HepG2 (cell line): Measurements from ENCODE around the gene ANTKMT. TPM values are rescaled to one million over a fixed set of nuclear protein-coding genes. Genes with fewer than 3 reads are reported as not detected.

Experiments used
- ATF1 ChIP-seq: IDR thresholded peaks from 2 replicates; pipeline ENCODE4 v1.6.1; 2016; ENCODE audit warnings: mild to moderate bottlenecking, control low read depth
- BRF2 ChIP-seq: sonication (generic); formaldehyde crosslinking; IDR thresholded peaks from 2 replicates; pipeline ENCODE4 v1.8.1; 2022; ENCODE audit warnings: mild to moderate bottlenecking, missing genetic modification reagents
- HOXA9 ChIP-seq: sonication (generic); formaldehyde crosslinking; IDR thresholded peaks from 2 replicates; pipeline ENCODE4 v1.8.1; 2022; ENCODE audit warnings: missing genetic modification reagents, mild to moderate bottlenecking, moderate library complexity, borderline replicate concordance
- IRF2 ChIP-seq: IDR thresholded peaks from 2 replicates; pipeline ENCODE4 v1.6.1; 2018; ENCODE audit warnings: missing genetic modification reagents, missing compliant biosample characterization
- MXD4 ChIP-seq: IDR thresholded peaks from 2 replicates; pipeline ENCODE4 v1.6.1; 2016; ENCODE audit warnings: mild to moderate bottlenecking, missing biosample characterization, missing genetic modification reagents
- NCOR1 ChIP-seq: fragments of 200-600 bp; sonication (generic); IDR thresholded peaks from 2 replicates; pipeline ENCODE4 v1.7.0; 2017; ENCODE audit warnings: antibody characterized with exemption, low read length, borderline replicate concordance
- PBX2 ChIP-seq: IDR thresholded peaks from 2 replicates; pipeline ENCODE4 v1.6.1; 2016; ENCODE audit warnings: control low read depth
- PHF21A ChIP-seq: sonication (generic); formaldehyde crosslinking; IDR thresholded peaks from 2 replicates; pipeline ENCODE4 v1.5.0; 2020; ENCODE audit warnings: mild to moderate bottlenecking, missing genetic modification reagents
- PLSCR1 ChIP-seq: sonication (generic); formaldehyde crosslinking; IDR thresholded peaks from 2 replicates; pipeline ENCODE4 v1.5.0; 2020; ENCODE audit warnings: missing genetic modification reagents, mild to moderate bottlenecking, borderline replicate concordance
- SMARCC2 ChIP-seq: fragments of 450-650 bp; IDR thresholded peaks from 2 replicates; pipeline ENCODE4 v1.6.1; 2017; ENCODE audit warnings: antibody characterized with exemption, mild to moderate bottlenecking
- TFDP1 ChIP-seq: IDR thresholded peaks from 2 replicates; pipeline ENCODE4 v1.6.1; 2016; ENCODE audit warnings: missing compliant biosample characterization, missing genetic modification reagents, borderline replicate concordance
- ZBTB49 ChIP-seq: sonication (generic); formaldehyde crosslinking; IDR thresholded peaks from 2 replicates; pipeline ENCODE4 v1.4.0; 2020; ENCODE audit warnings: missing genetic modification reagents, borderline replicate concordance
- ZMYM2 ChIP-seq: sonication (generic); formaldehyde crosslinking; IDR thresholded peaks from 2 replicates; pipeline ENCODE4 v1.8.0; 2022; ENCODE audit warnings: mild to moderate bottlenecking, missing genetic modification reagents
- ZNF160 ChIP-seq: sonication (generic); formaldehyde crosslinking; IDR thresholded peaks from 2 replicates; pipeline ENCODE4 v1.8.0; 2022; ENCODE audit warnings: mild to moderate bottlenecking, inconsistent platforms, missing genetic modification reagents
- ZNF333 ChIP-seq: sonication (generic); formaldehyde crosslinking; IDR thresholded peaks from 2 replicates; pipeline ENCODE4 v1.4.0; 2020; ENCODE audit warnings: mild to moderate bottlenecking, missing genetic modification reagents, borderline replicate concordance
- ZNF550 ChIP-seq: sonication (generic); formaldehyde crosslinking; IDR thresholded peaks from 2 replicates; pipeline ENCODE4 v1.4.0; 2020; ENCODE audit warnings: mild to moderate bottlenecking, missing genetic modification reagents, borderline replicate concordance
- ZNF614 ChIP-seq: IDR thresholded peaks from 2 replicates; pipeline ENCODE4 v1.6.1; 2018; ENCODE audit warnings: missing biosample characterization, missing genetic modification reagents, inconsistent platforms, borderline replicate concordance
- ZNF704 ChIP-seq: sonication (generic); formaldehyde crosslinking; IDR thresholded peaks from 2 replicates; pipeline ENCODE4 v1.8.1; 2023; ENCODE audit warnings: mild to moderate bottlenecking, inconsistent platforms, moderate library complexity, missing genetic modification reagents, borderline replicate concordance
- ZNF713 ChIP-seq: sonication (generic); formaldehyde crosslinking; IDR thresholded peaks from 2 replicates; pipeline ENCODE4 v1.4.0; 2020; ENCODE audit warnings: mild to moderate bottlenecking, missing genetic modification reagents
- ZNF776 ChIP-seq: sonication (generic); formaldehyde crosslinking; IDR thresholded peaks from 2 replicates; pipeline ENCODE4 v1.4.0; 2020; ENCODE audit warnings: mild to moderate bottlenecking, missing genetic modification reagents
- ZSCAN12 ChIP-seq: sonication (generic); formaldehyde crosslinking; IDR thresholded peaks from 2 replicates; pipeline ENCODE4 v1.9.0; 2021; ENCODE audit warnings: mild to moderate bottlenecking, missing genetic modification reagents
- polyA plus RNA-seq, 8 experiments: library from polyadenylated mRNA; depleted of rRNA in 3 of 8; stranded (reverse) in 7 of 8; unstranded in 1 of 8; fragments of >200 nt; fragmentation: Illumina TruSeq in 4 of 8; extraction: Trizol in 4 of 8; gene quantifications; 2 replicates each; pipeline versions ENCODE4 v1.2.1 to v1.2.3, GENCODE V29; 2011 to 2016; ENCODE audit warnings: low read depth in 4 of 8, missing spikeins in 1 of 8, mixed read lengths in 1 of 8; ENCODE audit not compliant: insufficient read depth in 1 of 8
- total RNA-seq, 5 experiments: library from RNA; depleted of rRNA; stranded (reverse); fragments of >200 nt; fragmentation: Illumina TruSeq; extraction: Trizol; gene quantifications; 2 replicates each; pipeline ENCODE4 v1.2.3, GENCODE V29; 2016; ENCODE audit warnings: low read depth in 1 of 5

ANTKMT gene
- total and polyA plus RNA-seq, 2 of the 13 experiments (the other 11 are each of a cell fraction or from before 2014, with no cell fraction given): 7.5 to 47.8 TPM

GRCh38 chr16:700684-701584 is 20.0 kb upstream of the ANTKMT start (continued):
- TF ChIP-seq ZNF333 (no peak), ATF1 (CRISPR knock-in tag) (no peak), ZNF713 (CRISPR knock-in tag) (no peak), ZNF614 (CRISPR knock-in tag) (no peak), MXD4 (peak; percentile 46; the same call in 1 of the 2 replicates), NCOR1 (no peak), PLSCR1 (CRISPR knock-in tag) (no peak), ZMYM2 (CRISPR knock-in tag) (no peak), ZNF704 (0 out of 2 replicates have a peak, but pooled peaks have one; percentile 68), ZNF776 (peak; percentile 47; the same call in 1 of the 2 replicates), ZNF550 (no peak), PHF21A (no peak), ZSCAN12 (peak; percentile 90), ZBTB49 (CRISPR knock-in tag) (no peak), TFDP1 (CRISPR knock-in tag) (peak; percentile 24; the same call in 1 of the 2 replicates), SMARCC2 (no peak), ZNF160 (CRISPR knock-in tag) (no peak; the same call in 1 of the 2 replicates), BRF2 (CRISPR knock-in tag) (0 out of 2 replicates have a peak, but pooled peaks have one; percentile 62), PBX2 (CRISPR knock-in tag) (no peak), IRF2 (no peak; the same call in 1 of the 2 replicates), HOXA9 (CRISPR knock-in tag) (peak; percentile 54; the same call in 1 of the 2 replicates)
